SH-SY5Y (cell line): ENCODE measurements around the gene PDCD5.

Experiments
- GATA2 ChIP-seq: IDR thresholded peaks from 2 replicates; pipeline ENCODE4 v1.6.1; 2011; ENCODE audit warnings: mild to moderate bottlenecking, low read depth, low read length
- GATA3 ChIP-seq: IDR thresholded peaks from 2 replicates; pipeline ENCODE4 v1.6.1; 2011; ENCODE audit warnings: low read depth, mild to moderate bottlenecking, low read length, moderate library complexity

PDCD5 gene

DNA sequence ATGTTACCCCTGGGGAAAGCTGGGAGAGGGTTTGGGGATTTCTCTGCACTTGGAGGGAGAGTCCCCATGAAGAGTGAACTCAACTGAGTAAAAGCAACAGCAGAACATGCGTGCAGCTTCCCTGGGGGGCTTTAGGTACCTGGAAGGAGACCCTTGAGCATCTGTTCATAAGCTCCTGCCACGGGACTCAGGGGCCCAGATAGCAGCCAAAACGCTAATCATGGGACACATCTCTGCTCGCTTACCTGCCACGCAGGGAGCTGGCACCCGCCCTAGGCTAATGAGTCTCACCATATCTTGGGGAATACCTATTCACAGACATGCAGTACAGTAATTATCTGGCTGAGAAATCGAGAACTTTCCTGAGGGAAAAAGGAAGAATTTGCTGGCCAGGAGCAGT lies 33.9 kb downstream of the PDCD5 start:
- TF ChIP-seq GATA3: no peak
- TF ChIP-seq GATA2: no peak

DNA sequence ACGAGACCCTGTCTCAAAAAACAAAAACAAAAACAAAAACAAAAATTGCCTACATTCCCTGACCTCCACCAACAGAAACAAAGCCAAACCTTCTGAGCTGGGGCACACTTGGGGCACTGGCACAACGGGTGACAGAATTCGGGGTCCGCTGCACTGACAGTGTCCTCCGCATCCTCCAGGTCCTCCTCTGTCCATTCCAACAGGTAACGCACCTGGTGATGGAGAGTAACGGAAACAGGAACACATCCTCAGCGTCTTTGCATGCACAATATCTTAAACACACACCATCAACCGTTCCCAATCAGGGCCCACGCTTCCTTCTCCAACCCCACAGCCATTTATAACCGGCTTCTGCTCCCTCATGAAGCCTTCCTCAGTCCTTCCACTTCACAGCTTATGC lies 34.6 kb downstream of the PDCD5 start:
- TF ChIP-seq GATA2: no peak
- TF ChIP-seq GATA3: no peak

DNA sequence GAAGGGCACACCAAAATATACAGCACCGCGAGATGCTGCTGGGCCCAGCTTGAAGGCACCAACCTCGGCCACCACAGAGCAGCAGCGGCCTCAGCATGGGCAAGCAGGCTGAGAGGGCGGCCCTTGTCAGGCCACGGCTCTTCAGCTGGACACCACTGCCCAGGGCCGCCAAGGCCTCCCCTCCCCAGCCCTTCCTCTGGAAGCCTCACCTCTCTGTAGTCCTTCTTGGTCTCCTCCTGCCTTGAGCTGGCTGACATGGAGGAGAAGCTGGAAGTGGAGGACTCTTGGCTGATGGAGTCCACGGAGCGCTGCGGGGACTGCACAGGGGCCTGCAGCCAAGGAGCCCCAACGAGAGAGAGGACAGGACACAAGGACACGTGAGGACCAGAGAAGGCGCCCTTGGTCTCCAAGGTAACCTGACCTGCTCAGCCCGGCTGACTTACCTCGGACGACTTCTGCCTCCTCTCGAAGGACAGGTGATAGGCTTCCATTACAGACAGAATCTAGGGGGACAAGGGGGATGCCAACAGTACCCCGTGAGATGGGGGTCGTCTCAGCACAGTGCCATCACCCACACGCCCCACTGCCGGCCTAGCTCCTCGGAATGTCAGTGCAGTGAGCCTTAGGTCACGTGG lies 38.2 kb downstream of the PDCD5 start:
- TF ChIP-seq GATA2 (no peak), GATA3 (no peak)

DNA sequence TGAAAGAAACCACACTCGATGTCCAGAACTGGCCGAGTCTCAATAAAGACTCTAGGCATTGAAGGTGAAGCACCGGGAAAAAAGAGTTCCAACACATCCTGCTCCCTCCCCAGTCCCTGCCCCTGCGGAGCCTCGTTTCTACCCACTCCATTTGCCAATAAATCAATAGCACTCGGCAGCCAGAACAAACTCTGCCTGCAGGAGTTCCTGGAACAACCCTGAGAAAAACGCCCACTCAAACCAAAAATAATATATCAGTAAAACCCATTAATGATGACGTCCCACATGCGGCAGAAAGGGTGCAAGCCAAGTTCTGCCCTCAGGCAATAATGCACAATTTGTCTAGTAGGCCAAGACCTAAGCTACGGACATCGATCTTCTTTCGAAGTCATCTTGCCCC lies 41.0 kb downstream of the PDCD5 start:
- no peak for TF ChIP-seq GATA2
- TF ChIP-seq GATA3: no peak

DNA sequence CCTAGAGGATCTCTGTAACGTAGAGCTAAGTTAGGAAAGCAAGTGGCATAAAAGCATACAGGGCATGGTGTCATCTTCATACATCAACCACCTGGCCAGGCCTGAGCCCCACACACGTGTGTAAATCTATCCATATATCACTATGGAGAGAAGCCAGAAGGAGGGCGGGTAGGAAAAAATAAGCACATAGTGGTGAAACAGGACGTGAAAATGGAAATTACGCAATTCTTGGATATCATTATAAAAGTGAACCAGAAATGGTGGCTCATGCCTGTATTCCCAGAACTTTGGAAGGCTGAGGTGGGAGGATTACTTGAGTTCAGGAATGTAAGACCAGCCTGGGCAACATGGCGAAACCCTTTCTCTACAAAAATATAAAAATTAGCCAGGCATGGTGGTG lies 43.4 kb downstream of the PDCD5 start:
- TF ChIP-seq GATA3 (no peak), GATA2 (no peak)

DNA sequence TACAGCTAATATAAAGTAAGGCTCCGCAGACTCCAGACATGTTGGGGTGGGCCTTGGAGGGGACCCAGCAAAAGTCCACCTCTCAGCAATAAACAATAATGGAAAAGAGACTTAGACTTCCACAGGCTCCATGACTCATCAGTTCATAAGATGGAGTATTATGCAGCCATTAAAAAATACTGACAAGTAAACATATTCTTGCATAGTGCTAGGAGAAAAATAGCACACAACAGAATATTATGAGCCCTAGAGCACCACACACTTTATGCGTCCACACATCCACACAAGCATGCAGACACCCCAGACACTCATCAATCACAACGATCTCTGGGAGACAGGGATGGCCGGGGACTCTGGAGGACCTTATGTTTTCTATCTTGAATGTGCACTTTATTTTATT lies 46.0 kb downstream of the PDCD5 start:
- TF ChIP-seq GATA2 (no peak), GATA3 (no peak)

DNA sequence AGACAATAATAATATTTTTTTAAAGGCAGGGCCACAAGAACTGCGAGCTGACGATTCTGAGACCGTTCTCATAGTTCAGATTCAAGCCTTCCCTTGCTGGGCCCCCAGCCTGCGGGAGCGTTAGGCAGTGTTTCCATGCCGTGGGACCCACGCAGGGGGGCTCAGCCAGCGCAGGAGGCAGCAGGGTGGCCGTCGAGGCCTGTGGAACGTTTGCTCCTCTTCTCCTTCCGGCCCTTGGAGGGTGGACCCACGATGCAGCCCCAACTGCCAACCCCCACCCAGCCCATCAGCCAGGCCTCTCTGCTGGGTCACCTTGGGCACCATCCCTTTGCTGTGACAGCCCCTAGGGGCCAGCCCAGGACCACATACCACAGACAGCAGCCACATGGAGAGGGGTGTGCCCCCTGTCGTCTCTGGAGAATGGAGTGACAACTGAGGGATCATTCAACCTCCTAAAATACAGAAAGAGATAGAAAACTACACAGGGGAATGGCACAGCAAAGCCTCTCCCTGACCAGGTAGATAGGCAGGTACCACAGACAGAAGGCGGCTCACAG lies 46.8 kb downstream of the PDCD5 start:
- TF ChIP-seq GATA3 (no peak), GATA2 (no peak)

DNA sequence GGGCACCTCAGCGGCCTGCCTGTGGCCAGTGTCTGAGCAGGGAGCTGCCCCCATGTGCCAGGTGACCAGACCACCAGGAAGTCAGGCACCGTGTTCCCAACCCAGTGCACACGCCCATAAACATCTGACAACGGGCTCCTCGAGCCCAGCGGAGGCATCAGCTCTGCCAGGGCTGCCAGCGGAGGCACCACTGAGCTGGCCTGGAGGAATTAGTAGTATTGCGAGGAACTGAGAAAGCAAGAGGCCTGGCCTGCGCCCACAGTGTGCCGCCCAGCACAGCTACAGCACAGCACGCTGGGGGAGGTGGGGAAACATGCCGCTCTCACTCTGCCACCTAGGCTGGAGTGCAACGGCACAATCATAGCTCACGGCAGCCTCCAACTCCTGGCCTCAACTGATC lies 49.3 kb downstream of the PDCD5 start:
- TF ChIP-seq GATA2 (no peak), GATA3 (no peak)

DNA sequence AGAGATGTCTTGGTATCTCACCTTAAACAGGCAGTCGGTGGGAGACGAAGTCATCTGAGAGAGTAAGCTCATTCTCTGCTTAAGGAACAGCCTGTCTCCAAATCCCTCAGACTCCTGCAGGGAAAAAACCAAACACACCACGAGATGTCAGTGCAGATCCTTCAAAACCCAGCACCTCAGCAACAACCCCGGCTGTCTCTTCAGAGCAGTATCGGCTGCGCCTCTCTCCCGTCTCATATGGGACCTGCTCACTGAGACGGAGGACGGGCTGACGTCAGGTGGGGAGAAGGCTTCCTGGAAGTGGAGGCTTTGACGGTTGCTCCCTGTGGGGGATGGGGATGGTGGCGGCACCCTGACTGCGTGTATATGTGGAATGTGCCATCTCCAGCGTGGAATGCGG lies 50.4 kb downstream of the PDCD5 start:
- TF ChIP-seq GATA2: no peak
- TF ChIP-seq GATA3: no peak
